ENCODE measurements around the gene HLA-DOA. TPM values are rescaled to one million over a fixed set of nuclear protein-coding genes. Genes with fewer than 3 reads are reported as not detected.

Gene HLA-DOA
- total RNA-seq, 1 donor from 2014 or later = not detected

DNA sequence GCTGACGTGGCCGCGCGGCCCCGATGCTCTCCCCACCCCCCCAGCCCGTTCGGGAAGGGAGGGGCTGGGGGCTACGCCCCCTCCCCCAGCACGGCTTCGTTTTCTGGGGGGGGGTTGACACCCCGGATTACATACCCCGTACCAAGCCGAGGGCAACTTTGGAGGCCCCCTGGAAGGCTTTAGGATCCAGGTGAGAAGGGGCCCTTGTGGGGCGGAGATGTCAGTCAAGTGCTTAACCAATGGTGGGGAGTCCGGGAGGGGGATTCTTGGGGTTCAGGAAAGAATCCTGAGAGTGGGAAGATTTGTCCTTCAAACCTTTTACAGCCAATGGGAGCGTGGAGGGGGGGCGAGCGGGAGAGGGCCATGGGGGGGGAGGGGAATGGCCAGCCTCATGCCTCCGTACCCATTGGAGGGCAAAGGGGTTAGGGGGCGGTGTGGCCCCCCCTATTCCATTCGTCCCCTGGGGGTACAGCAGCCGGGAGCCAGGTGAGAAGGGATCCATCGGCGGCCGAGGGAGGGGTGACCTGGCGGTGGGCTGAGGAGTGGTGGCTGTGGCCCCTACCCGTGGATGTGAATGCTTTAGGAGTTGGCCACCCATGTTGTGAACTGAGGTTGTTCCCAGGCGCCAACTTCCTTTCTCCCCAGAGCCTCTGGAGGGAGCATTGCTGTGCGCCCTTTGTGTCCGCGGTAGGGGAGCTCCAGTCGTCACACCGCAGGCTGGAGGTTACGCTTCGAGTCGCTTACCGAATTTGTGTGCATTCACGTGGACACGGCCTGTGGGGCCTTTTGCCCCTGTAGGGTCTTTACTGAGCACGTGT is 40.3 kb downstream of the HLA-DOA start:
- peak; percentile 87 for DNase-seq (ENCODE audit: extremely low spot score, unreplicated experiment)
- Mint-ChIP-seq H3K27me3 (ENCODE audit: unreplicated experiment) (no peaks in the 10 kb centered on the region), H3K4me3 (ENCODE audit: unreplicated experiment) (peak overlapping the region; percentile 91), H3K27ac (ENCODE audit: unreplicated experiment) (peak overlapping the region; percentile 100), H3K4me1 (ENCODE audit: unreplicated experiment) (peaks cover 24% of the 10 kb centered on the region), H3K9me3 (ENCODE audit: unreplicated experiment) (no peaks in the 10 kb centered on the region), H3K36me3 (ENCODE audit: unreplicated experiment) (peaks cover 22% of the 10 kb centered on the region)
- TF ChIP-seq, protein P1, sequence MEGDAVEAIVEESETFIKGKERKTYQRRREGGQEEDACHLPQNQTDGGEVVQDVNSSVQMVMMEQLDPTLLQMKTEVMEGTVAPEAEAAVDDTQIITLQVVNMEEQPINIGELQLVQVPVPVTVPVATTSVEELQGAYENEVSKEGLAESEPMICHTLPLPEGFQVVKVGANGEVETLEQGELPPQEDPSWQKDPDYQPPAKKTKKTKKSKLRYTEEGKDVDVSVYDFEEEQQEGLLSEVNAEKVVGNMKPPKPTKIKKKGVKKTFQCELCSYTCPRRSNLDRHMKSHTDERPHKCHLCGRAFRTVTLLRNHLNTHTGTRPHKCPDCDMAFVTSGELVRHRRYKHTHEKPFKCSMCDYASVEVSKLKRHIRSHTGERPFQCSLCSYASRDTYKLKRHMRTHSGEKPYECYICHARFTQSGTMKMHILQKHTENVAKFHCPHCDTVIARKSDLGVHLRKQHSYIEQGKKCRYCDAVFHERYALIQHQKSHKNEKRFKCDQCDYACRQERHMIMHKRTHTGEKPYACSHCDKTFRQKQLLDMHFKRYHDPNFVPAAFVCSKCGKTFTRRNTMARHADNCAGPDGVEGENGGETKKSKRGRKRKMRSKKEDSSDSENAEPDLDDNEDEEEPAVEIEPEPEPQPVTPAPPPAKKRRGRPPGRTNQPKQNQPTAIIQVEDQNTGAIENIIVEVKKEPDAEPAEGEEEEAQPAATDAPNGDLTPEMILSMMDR (IDR thresholded peaks at IDR 0.05) = no peak

DNA sequence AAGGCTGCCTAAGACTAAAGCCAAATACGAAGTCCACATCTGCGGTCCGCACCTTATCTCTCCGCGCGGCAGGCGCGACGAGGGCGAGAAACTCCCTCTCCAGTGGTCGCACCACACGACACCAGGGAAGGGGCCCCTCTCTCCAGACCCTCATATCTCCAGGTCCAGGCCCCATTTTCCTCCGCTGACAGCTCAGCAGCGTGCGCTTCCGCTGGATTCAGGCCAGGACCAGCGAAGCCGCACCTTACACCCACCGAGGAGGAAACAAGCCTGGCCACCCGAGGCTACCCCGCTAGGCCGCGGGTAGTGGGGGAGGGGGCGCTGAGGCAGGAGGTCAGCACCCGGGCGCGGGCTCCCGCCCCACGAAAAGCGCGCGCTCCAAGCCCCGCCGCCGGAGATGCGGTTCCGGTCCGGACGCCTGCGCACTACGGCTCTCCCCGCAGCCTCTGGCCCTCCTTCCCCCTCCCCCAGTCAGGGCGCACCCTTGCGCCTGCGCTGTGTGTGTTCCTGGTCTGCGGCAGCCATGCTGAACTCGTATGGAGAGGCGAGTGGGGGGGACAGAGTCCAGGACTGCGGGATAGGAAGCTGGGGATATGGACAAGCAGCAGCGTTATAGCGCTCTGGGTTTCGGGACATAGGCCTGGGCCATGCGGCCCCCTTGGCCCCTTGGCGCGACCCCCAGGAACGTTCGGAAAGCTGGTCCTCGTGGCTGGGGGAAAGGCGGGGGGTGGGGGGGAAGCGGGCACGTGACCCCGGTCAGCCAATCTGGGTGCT is 41.1 kb downstream of the HLA-DOA start, which contains the start of gene BRD2:
TSS of gene BRD2 (plus strand) at position 502 of the 774 bp plus-strand sequence. CDS start 4,305 bp downstream, outside the sequence.
- Mint-ChIP-seq H3K36me3 (ENCODE audit: unreplicated experiment) (peaks cover 15% of the 10 kb centered on the region), H3K27ac (ENCODE audit: unreplicated experiment) (peak within 1 kb of the TSS; percentile 100), H3K27me3 (ENCODE audit: unreplicated experiment) (no peaks in the 10 kb centered on the region), H3K4me1 (ENCODE audit: unreplicated experiment) (peaks cover 22% of the 10 kb centered on the region), H3K4me3 (ENCODE audit: unreplicated experiment) (peak within 1 kb of the TSS; percentile 91), H3K9me3 (ENCODE audit: unreplicated experiment) (no peaks in the 10 kb centered on the region)
- TF ChIP-seq, protein P1 (IDR thresholded peaks at IDR 0.05) = no peak
- DNase-seq (ENCODE audit: extremely low spot score, unreplicated experiment) = peak; percentile 98

DNA sequence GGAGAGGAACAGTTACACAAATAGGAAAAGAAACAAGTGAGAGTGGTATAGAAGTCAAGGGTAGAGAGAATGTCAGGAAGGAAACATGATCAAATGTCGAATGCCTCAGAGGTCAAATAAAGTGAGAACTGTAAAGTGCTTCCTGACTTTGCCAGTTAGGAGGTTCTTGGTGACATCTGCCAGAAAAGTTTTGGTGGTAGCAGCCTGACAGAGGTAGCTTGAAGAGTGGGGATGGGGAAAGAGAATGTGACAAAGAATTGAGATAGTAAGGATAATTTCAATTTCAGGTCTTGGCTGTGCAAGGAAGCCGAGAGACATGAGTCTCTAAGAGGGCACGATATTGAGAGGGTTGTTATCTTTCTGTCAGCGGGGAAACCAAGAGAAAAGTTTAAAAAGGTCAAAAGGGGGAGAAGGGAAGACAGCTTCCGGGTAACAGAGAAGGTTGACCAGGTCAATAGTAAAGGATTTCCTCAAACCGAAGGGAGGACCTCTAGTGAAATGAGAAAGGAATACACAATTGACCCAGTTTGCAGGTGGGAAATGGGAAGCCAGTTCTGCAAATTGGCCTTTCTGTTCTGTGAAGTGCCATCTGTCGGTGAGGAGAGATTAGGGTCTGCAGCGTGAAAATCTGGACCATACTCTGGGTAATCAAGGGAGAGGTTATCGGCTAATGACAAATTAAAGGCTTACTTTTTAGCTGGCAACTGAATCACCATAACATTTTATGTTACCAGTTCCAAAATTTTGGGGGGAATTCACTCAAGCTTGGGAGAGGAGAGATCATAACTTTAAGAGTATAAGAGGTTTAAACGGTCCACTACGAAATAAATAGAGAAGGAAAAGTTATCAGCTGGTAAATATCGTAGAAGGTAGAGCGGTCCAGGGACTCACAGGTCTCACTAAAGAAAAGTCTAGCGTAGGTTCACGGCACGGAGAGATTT is 42.0 kb downstream of the HLA-DOA start:
- no peak for DNase-seq (ENCODE audit: extremely low spot score, unreplicated experiment)
- peaks cover 6% of the 10 kb centered on the region for H3K36me3 Mint-ChIP-seq (ENCODE audit: unreplicated experiment)
- H3K27ac Mint-ChIP-seq (ENCODE audit: unreplicated experiment) = peak overlapping the region; percentile 100
- peaks cover 24% of the 10 kb centered on the region for H3K4me1 Mint-ChIP-seq (ENCODE audit: unreplicated experiment)
- H3K27me3 Mint-ChIP-seq (ENCODE audit: unreplicated experiment) = no peaks in the 10 kb centered on the region
- TF ChIP-seq, protein P1 (IDR thresholded peaks at IDR 0.05) = peak; percentile 70
- peak overlapping the region; percentile 91 for H3K4me3 Mint-ChIP-seq (ENCODE audit: unreplicated experiment)
- H3K9me3 Mint-ChIP-seq (ENCODE audit: unreplicated experiment) = no peaks in the 10 kb centered on the region

DNA sequence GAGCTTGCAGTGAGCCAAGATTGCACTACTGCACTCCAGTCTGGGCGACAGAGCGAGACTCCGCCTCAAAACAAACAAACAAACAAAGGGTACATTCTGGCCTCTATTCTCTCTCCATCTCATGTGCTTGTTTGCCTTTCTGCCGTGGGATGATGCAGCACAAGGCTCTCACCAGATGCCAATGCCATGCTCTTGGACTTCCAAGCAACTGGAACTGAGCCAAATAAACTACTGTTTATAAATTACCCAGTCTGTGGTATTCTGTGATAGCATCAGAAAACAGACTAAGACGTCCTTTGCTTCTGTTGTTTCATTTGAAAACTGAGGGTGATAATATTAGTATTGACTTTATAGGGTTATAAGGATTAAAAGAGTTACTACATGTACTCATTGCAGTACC is 44.6 kb downstream of the HLA-DOA start:
- TF ChIP-seq, protein P1 (IDR thresholded peaks at IDR 0.05) = no peak
- H3K27ac Mint-ChIP-seq (ENCODE audit: unreplicated experiment) = no peak overlapping the region

More for the DNA sequence above, 44.6 kb downstream of the HLA-DOA start:
- peaks cover 24% of the 10 kb centered on the region for H3K4me1 Mint-ChIP-seq (ENCODE audit: unreplicated experiment)
- DNase-seq (ENCODE audit: extremely low spot score, unreplicated experiment) = no peak
- peaks cover 9% of the 10 kb centered on the region for H3K9me3 Mint-ChIP-seq (ENCODE audit: unreplicated experiment)
- no peaks in the 10 kb centered on the region for H3K27me3 Mint-ChIP-seq (ENCODE audit: unreplicated experiment)
- H3K36me3 Mint-ChIP-seq (ENCODE audit: unreplicated experiment) = no peaks in the 10 kb centered on the region
- H3K4me3 Mint-ChIP-seq (ENCODE audit: unreplicated experiment) = no peak overlapping the region

Measured in osteocyte (in vitro differentiated cells).